HEK293T (cell line): ENCODE results near the gene EFCAB6.

Source experiments
- FOXM1 ChIP-seq: fragments of 450-650 bp; IDR thresholded peaks from 2 replicates; pipeline ENCODE4 v1.6.1; 2017; ENCODE audit warnings: mild to moderate bottlenecking, borderline replicate concordance
- NFRKB ChIP-seq: fragments of 450-650 bp; IDR thresholded peaks from 2 replicates; pipeline ENCODE4 v1.6.1; 2016; ENCODE audit warnings: mild to moderate bottlenecking, moderate library complexity
- SUZ12 ChIP-seq: fragments of 450-650 bp; IDR thresholded peaks from 2 replicates; pipeline ENCODE4 v1.6.1; 2016; ENCODE audit warnings: mild to moderate bottlenecking

DNA sequence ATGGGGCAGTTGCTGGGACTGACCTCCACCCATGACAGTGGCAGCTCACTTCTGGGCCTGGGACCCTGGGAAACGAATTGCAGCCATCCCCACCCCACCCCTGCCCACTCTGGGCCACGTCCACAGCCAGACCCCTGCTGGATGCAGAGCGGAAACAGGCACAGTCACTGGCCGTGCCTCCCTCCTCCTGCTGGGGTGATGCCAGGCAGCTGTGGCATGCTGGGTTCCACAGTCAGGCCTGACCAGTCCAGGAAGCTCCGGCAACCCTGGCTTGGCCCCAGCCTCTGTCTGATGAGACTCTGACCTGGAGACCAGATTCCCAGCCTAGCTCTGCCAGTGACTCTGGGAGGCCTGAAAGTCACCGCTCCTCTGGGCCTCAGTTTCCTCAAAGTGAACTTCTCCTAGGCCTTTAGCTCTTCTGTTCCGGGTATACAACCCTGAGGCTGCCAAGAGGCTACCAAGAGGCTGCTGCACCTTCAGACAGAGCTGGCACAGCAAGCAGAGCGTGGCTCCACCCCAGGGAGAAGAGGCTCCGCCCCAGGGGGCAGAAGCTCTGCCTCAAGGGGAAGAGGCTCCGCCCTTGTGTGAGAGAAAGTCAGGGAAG lies 41.3 kb upstream of the EFCAB6 start:
- no peak for TF ChIP-seq SUZ12
- TF ChIP-seq NFRKB: no peak
- TF ChIP-seq FOXM1: no peak
